GM18498 (cell line): ENCODE measurements around the gene KANSL2.
"Not testable (repeated sequence)": the region's sequence is repeated elsewhere in the genome, so short reads cannot be mapped to it uniquely, and the experiment has no call there.

Experiments
- ATAC-seq: cut with Tn5 transposase; IDR thresholded peaks from one replicate; pipeline ENCODE4 v1.9.1; 2021; ENCODE audit warnings: mild to moderate bottlenecking, moderate library complexity; ENCODE audit not compliant: unreplicated experiment

Gene KANSL2

DNA sequence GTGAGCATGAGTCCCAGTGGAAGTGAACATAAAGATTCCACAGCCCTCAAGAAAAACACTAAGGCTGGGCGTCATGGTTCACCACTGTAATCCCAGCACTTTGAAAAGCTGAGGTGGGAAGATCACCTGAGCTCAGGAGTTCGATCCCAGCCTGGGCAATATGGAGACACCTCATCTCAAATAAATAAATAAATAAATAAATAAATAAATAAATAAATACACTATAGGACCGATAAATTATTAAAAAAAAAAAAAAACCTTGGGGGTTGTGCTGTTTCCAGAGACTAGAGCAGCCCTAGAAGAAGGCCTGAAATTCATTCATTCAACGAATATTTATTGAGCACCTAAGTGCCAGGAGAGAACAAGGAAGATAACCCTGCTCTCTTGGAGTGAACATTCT, 1.5 kb upstream of the KANSL2 start:
- no peak for ATAC-seq

DNA sequence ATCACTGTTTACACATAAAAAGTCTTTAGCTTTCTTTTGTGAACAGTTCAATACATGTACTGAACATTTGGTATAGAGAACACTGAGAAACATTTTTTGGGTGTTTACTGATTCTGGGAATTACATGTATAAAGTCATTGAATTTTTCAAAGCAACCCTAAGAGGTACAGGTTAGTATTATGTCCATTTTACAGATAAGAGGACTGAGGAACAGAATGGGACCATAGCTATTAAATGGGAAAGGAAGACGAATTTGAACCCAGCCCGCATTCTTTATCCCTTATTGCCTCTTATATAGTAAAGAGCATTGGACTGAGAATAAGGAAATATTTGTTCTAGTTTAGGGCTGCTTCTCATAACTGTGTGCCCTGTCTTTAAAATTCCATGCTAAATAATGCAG, 889 bp upstream of the KANSL2 start:
- no peak for ATAC-seq

DNA sequence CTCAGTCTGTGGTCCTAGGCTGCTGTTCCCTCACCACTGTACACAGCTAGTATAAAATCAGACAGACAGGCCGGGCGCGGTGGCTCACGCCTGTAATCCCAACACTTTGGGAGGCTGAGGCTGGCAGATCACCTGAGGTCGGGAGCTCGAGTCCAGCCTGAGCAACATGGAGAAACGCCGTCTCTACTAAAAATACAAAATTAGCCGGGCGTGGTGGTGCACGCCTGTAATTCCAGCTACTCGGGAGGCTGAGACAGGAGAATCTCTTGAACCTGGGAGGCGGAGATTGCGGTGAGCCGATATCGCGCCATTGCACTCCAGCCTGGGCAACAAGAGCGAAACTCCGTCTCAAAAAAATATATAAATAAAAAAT, 481 bp upstream of the KANSL2 start:
- ATAC-seq = not testable (repeated sequence)

DNA sequence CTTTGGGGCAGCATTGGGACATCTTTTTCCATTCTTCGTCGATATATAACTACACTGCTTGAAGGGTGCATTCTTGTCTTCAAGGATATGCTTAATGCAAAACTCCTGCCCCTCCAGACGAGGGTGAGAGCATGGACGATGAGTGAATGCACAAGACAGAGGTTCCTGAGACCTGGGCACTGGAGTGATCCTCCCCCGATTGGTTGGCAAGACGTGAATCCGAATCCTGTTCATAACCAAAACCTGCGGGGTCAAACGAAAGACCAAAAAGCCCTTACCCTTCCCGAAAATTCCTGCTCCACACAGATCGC, 684 bp downstream of the KANSL2 start:
- no peak for ATAC-seq

DNA sequence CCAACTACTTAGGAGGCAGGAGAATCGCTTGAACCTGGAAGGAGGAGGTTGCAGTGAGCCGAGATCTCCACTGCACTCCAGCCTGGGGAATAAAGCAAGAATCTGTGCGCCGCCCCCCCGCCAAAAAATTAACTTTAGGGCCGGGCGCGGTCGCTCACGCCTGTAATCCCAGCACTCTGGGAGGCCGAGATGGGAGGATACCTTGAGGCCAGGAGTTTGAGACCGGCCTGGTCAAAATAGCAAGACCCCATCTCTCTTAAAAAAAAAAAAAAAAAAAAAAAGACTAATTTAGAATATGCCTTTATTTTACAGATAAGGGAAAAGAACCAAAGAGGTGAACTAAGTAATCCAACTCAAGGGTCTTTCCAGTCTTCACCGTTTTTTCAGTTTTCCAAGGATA, 1.2 kb downstream of the KANSL2 start:
- ATAC-seq = no peak

DNA sequence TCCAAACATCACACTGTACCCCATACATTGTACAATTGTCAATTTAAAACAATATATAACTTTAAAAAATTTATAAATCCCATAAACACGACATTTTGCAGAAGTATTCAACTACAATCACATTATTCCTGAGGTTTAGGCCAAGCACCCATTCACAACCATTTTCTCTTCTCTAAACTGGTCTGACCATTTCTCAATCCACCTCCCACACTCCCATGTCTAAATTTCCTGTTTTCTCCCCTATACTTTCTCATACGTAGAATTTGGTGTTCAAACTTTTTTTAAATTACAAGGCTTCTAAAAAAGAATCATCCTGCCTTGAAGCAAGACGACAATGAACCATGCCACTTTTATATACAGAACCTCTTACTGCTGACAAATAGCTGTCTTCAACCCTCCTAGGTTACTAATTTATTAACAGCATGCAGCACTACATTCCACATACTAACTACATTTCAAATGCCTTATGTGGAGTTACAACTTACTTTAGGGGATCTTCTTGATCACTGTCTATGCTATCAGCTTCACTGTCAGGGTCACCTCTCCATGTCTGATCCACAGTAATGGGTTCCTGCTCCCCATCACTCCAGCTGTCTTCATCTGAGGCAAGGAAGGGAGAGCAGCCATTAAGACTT, 3.4 kb downstream of the KANSL2 start:
- ATAC-seq = no peak

DNA sequence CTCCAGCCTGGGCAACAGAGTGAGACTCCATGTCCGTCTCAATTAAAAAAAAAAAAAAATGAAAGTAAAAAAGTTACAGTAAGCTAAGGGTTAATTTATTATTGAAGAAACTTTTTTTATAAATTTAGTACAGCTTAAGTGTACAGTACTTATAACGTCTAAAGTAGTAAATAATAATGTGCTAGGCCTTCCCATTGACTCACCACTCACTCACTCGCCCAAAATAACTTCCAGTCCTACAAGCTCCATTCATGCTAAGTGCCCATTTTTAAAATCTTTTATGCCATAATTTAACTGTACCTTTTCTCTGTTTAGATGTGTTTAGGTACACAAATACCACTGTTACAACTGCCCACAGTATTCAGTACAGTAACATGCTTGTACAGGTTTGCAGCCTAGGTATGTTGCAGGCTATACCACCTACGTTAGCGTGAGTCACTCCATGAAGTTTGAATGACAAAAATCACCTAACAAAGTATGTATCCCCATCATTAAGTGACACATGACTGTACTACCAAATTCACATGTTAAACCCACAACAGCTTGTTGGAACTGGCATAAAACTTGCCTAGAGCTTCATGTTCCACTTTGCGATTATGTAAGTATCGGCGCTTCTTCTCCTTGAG, 10.7 kb downstream of the KANSL2 start:
- ATAC-seq = no peak

DNA sequence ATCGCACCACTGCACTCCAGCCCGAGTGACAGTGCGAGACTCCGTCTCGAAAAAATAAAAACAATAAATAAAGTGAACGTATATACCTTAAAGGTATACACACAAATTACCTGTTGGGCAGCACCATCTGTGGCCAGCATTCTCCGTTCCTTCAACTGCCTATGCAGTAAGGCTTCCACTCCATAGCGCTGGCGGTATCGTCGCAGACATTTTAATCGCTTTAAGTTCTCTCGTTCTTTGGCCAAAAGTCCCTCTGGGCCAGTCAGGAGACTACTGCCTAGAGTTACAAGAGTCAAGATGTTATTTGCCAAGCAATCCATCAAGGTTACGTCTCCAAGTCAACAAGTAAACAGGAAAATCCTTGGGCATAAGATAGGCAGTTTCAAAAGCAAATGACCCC, 13.0 kb downstream of the KANSL2 start:
- no peak for ATAC-seq

DNA sequence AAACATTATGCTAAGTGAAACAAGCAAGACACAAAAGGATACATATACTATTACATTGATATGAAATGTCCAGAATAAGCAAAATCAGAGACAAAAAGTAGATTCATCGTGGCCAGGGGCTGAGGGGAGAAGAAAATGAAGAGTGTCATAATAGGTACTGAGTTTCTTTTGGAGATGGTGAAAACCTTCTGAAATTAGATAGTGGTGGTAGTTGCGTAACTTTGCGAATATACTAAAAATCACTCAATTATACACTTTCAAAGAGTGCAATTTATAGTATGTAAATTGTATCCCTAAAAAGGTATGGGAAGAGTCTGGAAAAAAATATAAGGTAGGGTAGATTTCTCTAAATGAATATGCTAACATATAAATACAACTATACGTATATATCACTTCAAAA, 22.2 kb downstream of the KANSL2 start:
- no peak for ATAC-seq

DNA sequence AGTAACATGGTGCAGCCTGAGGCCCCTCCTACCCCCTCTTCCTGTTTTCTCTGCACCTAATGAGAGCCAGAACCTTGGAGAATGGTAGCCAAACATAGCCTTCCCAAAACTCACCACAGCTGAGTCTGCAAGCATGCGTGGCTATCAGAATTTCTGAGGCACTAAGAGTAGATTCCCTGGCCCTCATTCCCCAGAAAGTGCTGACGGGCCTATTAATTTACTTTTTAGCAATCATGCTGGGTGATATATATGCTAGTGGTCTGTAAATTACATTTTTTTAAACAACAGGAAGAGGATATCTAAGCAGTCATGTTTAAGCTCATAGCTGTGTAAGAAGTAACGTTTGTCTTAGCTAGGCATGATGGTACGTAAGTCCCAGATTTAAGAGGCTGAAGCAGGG, 30.4 kb downstream of the KANSL2 start:
- no peak for ATAC-seq

DNA sequence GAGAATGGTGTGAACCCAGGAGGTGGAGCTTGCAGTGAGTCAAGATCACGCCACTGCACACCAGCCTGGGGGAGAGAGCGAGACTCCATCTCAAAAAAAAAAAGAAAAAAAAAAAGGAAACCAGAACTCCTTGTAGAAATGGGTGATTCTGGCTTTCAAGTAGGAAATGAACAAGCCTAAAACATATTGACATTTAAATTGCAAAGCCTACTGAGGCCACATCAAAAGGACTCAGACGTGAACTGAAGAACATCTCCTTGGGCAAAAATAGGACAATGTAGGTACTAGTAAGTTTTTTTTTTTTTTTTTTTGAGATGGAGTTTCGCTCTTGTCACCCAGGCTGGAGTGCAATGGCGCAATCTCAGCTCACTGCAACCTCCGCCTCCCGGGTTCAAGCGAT, 36.7 kb downstream of the KANSL2 start:
- ATAC-seq = not testable (repeated sequence)

DNA sequence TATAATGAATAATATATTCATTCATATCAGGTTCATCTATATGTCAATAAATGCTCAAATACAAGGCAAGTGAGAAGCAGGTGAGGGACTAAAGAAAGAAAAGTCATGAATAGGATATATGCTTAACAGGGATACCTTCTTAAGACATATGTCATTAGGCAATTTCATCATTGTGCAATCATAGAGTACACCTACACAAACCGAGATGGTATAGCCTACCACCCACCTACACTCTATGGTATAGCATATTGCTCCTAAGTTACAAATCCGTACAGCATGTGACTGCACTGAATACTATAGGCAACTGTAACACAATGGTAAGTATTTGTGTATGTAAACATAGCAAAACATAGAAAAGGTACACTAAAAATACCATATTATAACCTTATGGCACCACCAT, 39.0 kb downstream of the KANSL2 start:
- ATAC-seq = no peak

DNA sequence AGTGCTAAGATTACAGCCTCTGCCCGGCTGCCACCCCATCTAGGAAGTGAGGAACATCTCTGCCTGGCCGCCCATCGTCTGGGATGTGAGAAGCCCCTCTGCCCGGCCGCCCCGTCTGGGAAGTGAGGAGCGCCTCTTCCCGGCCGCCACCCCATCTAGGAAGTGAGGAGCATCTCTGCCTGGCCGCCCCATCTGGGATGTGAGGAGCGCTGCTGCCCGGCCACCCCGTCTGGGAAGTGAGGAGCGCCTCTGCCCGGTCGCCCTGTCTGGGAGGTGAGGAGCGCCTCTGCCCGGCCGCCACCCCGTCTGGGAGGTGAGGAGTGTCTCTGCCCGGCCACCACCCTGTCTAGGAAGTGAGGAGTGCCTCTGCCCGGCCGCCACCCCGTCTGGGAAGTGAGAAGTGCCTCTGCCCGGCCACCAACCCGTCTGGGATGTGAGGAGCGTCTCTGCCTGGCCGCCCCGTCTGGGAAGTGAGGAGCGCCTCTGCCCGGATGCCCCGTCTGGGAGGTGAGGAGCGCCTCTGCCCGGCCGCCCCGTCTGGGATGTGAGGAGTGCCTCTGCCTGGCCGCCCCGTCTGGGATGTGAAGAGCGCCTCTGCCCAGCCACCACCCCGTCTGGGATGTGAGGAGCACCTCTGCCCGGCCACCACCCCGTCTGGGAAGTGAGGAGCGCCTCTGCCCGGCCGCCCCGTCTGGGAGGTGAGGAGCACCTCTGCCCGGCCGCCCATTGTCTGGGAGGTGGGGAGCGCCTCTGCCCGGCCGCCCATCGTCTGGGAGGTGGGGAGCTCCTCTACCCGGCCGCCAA, 40.1 kb downstream of the KANSL2 start:
- ATAC-seq = not testable (repeated sequence)

DNA sequence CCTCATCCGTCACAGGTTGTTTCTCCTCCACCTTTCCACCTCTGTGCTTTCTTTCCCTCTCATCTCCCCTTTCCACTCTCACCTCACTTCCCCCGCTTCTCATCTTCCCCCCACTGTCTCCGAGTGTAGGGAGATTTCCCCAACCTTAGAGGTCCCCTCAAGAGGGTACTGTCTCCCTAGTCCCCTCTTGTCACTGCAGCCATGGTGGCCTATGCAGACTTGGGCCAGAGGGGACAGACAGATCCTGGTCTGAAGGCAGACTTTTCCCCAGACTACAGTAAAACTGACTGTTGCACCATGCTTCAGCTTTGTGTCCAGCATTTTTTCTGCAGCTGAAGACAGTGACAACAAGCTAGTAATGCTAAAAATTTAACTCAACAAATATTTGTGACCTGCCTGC, 41.2 kb downstream of the KANSL2 start:
- ATAC-seq = no peak

DNA sequence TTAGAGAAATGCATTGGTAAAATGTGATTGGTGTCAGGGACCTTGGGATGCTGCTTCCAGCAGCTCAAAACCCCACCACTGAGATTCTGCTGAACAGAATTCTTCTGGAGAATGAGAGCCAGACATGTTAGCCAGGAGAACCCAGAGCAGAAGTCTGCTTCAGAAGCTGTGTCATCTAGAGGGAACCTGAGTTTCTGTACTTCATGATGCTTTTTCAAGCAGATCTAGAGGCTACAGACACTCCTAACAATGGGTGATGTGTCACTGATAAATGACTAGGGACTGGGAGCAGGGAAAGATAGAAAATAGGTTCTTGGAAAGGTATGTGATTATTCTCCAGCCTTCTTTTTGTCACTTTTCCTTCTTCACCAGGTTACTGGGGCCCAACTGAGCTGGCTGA, 41.6 kb downstream of the KANSL2 start:
- no peak for ATAC-seq

DNA sequence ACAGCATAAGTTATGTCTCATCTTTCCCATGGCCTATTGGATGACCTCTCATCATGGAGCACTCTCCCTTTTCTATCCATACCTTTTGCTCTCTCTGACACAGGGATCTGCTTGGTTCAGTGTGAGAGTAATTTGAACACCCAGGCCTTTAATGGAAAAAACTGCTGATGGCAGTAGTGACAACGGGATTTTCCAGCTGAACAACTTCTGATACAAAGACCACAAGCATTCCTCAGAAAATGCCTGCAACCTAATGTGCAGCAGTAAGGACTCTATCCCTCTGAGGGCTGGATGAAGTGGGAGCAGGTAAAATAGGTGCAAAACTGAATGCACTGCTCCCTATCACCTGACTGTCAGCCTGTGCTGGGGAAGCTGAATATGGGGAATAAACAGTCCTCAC, 51.0 kb downstream of the KANSL2 start:
- no peak for ATAC-seq

DNA sequence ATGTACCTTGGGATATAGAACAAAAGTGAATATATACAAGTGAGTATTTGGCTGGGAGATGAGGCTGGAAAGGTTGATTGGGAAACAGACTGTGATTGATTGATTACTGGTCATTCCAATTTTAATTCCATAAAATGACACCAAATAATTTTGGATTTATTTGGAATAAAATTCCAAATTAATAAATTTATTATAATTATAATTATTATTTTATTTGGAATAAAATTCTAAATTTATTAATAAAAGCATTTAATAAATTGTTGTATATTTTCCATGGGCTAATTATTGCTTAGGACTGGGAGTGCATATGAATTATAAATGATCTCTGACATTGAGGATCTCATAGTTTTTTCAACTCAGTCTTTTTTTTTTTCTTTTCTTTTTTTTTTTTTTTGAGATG, 51.7 kb downstream of the KANSL2 start:
- no peak for ATAC-seq

DNA sequence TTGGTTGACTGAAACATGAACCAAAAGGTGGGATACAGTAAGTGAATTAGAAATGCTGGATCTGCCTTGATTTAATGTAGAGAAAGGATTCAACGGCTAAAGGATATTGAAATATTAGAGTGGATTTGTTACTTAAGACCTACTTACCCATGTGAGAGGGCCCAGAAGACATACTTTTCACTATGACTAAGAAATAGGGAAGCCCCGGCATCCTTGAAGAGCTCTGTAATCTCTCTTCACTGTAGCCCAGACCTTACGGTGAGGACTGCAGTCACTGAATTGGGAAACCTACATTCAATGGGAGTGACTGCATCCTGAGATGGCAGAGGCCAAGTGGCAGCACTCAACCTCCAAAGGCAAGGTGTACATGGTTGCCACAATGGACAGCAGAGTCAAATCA, 52.5 kb downstream of the KANSL2 start:
- ATAC-seq = no peak

DNA sequence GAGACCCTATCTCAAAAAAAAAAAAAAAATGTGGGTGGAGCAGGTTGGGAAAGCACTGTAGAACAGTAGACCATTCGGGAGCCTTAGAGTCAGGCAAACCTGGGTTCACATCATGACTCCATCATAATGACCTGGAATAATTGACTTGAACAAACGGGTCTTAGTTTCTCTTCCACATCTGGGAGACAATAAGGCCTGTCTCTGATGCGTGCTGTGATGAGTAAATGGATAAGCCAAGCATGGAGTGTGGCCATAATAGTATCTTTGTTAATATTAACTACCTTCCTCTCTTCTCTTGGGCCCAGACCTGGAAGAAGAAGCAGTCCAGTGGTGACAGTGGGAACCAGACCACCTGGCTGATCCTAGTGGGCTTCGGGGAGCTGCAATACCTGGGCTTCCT, 54.5 kb downstream of the KANSL2 start:
- ATAC-seq = no peak

DNA sequence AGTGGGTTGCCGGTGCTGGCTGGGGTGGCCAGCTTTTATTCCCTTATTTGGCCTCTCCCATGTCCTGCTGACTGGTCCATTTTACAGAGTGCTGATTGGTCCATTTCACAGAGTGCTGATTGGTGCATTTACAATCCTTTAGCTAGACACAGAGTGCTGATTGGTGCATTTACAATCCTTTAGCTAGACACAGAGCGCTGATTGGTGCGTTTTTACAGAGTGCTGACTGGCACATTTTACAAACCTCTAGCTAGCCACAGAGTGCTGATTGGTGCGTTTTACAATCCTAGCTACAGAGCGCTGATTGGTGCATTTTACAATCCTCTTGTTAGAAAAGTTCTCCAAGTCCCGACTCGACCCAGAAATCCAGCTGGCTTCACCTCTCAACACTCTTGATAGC, 59.0 kb downstream of the KANSL2 start:
- ATAC-seq = not testable (repeated sequence)

DNA sequence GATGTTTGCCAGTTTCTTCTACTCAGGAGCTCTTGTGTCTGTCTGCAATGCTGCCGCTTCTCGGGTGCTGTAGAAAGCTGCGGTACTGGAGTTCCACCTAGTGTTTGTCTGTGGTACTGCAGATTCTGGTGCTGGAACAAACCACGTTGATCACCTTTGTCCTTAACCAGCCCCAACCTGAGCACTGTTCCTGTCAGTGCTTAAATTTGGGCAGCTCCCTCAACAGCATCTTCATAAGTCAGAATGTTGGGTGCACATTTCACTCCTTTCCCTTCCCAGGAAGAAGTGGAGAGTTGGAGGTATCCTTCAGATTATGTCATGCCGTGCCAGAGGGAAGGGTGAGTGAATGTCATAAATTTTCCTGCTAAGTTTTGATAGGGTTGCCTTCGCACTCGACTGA, 63.5 kb downstream of the KANSL2 start:
- peak; percentile 76 for ATAC-seq

DNA sequence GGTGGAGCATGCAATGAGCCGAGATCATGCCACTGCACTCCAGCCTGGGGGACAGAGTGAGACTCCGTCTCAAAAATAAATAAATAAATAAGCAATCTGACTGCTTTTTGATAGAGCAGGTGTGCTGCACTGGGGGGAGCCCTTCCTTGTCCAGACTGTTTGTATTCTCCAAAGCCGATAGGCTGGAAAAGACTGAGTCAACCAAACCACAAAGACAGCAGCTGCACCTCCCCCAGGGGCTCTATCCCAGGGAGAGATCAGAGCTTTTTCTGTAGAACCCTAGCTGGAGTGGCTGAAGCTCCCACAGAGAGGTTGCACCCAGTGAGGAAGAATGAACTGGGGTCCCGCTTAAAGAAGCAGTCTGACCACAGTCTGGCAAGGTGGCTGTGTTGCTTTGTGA, 66.4 kb downstream of the KANSL2 start:
- ATAC-seq = no peak

DNA sequence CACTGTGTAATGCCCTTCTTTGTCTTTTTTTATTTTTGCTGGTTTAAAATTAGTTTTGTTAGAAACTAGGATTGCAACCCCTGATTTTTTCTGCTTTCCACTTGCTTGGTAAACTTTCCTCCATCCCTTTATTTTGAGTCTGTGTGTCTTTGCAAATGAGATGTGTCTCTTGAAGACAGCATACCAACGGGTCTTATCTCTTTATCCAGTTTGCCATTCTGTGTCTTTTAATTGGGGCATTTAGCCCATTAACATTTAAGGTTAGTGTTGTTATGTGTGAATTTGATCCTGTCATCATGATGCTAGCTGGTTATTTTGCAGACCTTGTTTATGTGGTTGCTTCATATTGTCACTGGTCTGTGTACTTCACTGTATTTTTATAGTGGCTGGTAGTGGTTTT, 68.7 kb downstream of the KANSL2 start:
- ATAC-seq = no peak
